Measurements from ENCODE around the gene POLE4.

Gene POLE4

GRCh38 chr2:74948779-74949178 is 9.7 kb upstream of the POLE4 start:
- no peak for TF ChIP-seq CTCF (conservative IDR thresholded peaks at IDR 0.05; ENCODE audit: low read depth)
- ChIA-PET CTCF (no interaction called here), POLR2A (ENCODE audit: low non-redundant PET) (no interaction called here)
- no peak overlapping the region for H3K27ac ChIP-seq
- DNase-seq (ENCODE audit: low spot score) = no peak

GRCh38 chr2:74951211-74951754 is 7.2 kb upstream of the POLE4 start:
- no peak for TF ChIP-seq CTCF (conservative IDR thresholded peaks at IDR 0.05; ENCODE audit: low read depth)
- no peak for DNase-seq (ENCODE audit: low spot score)
- ChIA-PET CTCF (no interaction called here), POLR2A (ENCODE audit: low non-redundant PET) (no interaction called here)
- H3K27ac ChIP-seq = no peak overlapping the region

DNA sequence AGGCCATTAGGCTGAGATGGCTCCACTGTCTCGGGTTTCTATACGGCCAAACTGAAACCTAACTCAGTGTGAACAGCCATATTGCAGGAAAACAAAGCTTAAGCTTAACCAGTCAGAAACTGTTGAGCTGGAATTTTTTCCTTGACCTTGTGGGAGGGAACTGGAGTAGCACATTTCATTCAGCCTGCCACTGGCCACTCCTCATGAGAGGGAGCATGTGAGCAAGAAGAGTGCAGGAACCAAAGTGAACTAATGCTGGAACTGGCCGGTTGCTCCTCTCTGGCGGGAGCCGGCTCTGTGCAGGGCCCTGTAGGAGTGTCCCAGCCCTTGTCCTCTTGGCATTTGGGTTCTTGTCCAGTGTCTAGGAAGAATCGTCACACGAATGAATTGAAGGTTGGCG is 5.9 kb upstream of the POLE4 start:
- POLR2A ChIA-PET (ENCODE audit: low non-redundant PET) = no interaction called here

GRCh38 chr2:74953796-74954499 is 4.5 kb upstream of the POLE4 start:
- DNase-seq (ENCODE audit: low spot score) = no peak
- no peak overlapping the region for H3K27ac ChIP-seq
- TF ChIP-seq CTCF (conservative IDR thresholded peaks at IDR 0.05; ENCODE audit: low read depth) = no peak
- POLR2A ChIA-PET (ENCODE audit: low non-redundant PET) = no interaction called here
- CTCF ChIA-PET = no interaction called here

More for the DNA sequence above, 5.9 kb upstream of the POLE4 start:
- H3K27ac ChIP-seq = no peak overlapping the region
- CTCF ChIA-PET = no interaction called here
- no peak for DNase-seq (ENCODE audit: low spot score)
- no peak for TF ChIP-seq CTCF (conservative IDR thresholded peaks at IDR 0.05; ENCODE audit: low read depth)

- DNase-seq (ENCODE audit: low spot score) = no peak
- H3K27ac ChIP-seq = no peak overlapping the region
- no peak for TF ChIP-seq CTCF (conservative IDR thresholded peaks at IDR 0.05; ENCODE audit: low read depth)
- POLR2A ChIA-PET (ENCODE audit: low non-redundant PET) = no interaction called here
- CTCF ChIA-PET = no interaction called here
These were observed 4.0 kb upstream of the POLE4 start for GRCh38 chr2:74954500-74954874.

- CTCF ChIA-PET = interaction anchor here (0.6 kb wide), 1 partner anchor 238 kb away, joined by 4 read pairs; no protein-coding TSS in a partner anchor
- no peak for DNase-seq (ENCODE audit: low spot score)
- no peak for TF ChIP-seq CTCF (conservative IDR thresholded peaks at IDR 0.05; ENCODE audit: low read depth)
- POLR2A ChIA-PET (ENCODE audit: low non-redundant PET) = no interaction called here
- H3K27ac ChIP-seq = peak overlapping the region; percentile 90
These were observed 563 bp upstream of the POLE4 start for GRCh38 chr2:74957886-74958273.

Data from RWPE1 (cell line).